NCI-H1048 (cell line): ENCODE results near the gene ECHDC3.
A peak's percentile ranks its signal among the peaks of the same experiment; 100 is the strongest.

ENCODE experiments used
- DNase-seq: peaks from one replicate; lab custom pipeline; 2025; lab: John Stamatoyannopoulos, UW

ECHDC3 gene

GRCh38 chr10:11750420-11750819, 8.2 kb downstream of the ECHDC3 start:
- no peak for DNase-seq

GRCh38 chr10:11754173-11754572, 12.0 kb downstream of the ECHDC3 start:
- no peak for DNase-seq

- DNase-seq: no peak
Measured at GRCh38 chr10:11754620-11755019, 12.4 kb downstream of the ECHDC3 start.

GRCh38 chr10:11755512-11756263, 13.5 kb downstream of the ECHDC3 start:
- no peak for DNase-seq

GRCh38 chr10:11756766-11757315, 14.7 kb downstream of the ECHDC3 start:
- DNase-seq: no peak

GRCh38 chr10:11757454-11757820, 15.3 kb downstream of the ECHDC3 start:
- DNase-seq: no peak

GRCh38 chr10:11757821-11758463, 15.8 kb downstream of the ECHDC3 start:
- peak; percentile 51 for DNase-seq

- DNase-seq: no peak
Measured at GRCh38 chr10:11758527-11759236, 16.5 kb downstream of the ECHDC3 start.

- DNase-seq: no peak
Measured at GRCh38 chr10:11759347-11759746, 17.2 kb downstream of the ECHDC3 start.

GRCh38 chr10:11760151-11760550, 18.0 kb downstream of the ECHDC3 start:
- no peak for DNase-seq

- DNase-seq: no peak
Measured at GRCh38 chr10:11760861-11761260, 18.7 kb downstream of the ECHDC3 start.

- no peak for DNase-seq
Measured at GRCh38 chr10:11761431-11761830, 19.2 kb downstream of the ECHDC3 start.

- no peak for DNase-seq
Measured at GRCh38 chr10:11762706-11763500, 20.7 kb downstream of the ECHDC3 start.

GRCh38 chr10:11763501-11763861, 21.3 kb downstream of the ECHDC3 start:
- DNase-seq: no peak

GRCh38 chr10:11765141-11765540, 23.0 kb downstream of the ECHDC3 start:
- no peak for DNase-seq

- no peak for DNase-seq
Measured at GRCh38 chr10:11772575-11773288, 30.6 kb downstream of the ECHDC3 start.

- DNase-seq: no peak
Measured at GRCh38 chr10:11773761-11774441, 31.7 kb downstream of the ECHDC3 start.

GRCh38 chr10:11775412-11775811, 33.2 kb downstream of the ECHDC3 start:
- DNase-seq: no peak

- no peak for DNase-seq
Measured at GRCh38 chr10:11776080-11776479, 33.9 kb downstream of the ECHDC3 start.

- DNase-seq: no peak
Measured at GRCh38 chr10:11781114-11781513, 38.9 kb downstream of the ECHDC3 start.
